H1 (cell line): ENCODE measurements around the gene GRID1. TPM values are rescaled to one million over a fixed set of nuclear protein-coding genes. Genes with fewer than 3 reads are reported as not detected.

Experiments
- CTCF ChIA-PET: fragments of 300-600 bp; sonication (Branson Sonifier 250); formaldehyde crosslinking; loops from one replicate; lab custom pipeline; 2021; ENCODE audit not compliant: partially characterized antibody; lab: Charles Lee
- POLR2A ChIA-PET: fragments of 300-600 bp; sonication (Branson Sonifier 250); formaldehyde crosslinking; loops from one replicate; lab custom pipeline; 2021; ENCODE audit warnings: inconsistent platforms; ENCODE audit not compliant: partially characterized antibody; lab: Charles Lee
- DNase-seq, 2 experiments: peaks; one replicate each; pipeline versions ENCODE4 v3.0.0 to v3.0.0-alpha.2; 2010 to 2022; ENCODE audit warnings: low spot score in 2 of 2, low read depth in 1 of 2, mixed read lengths in 1 of 2
- FAIRE-seq: peaks from 2 replicates; lab custom pipeline; 2011; peaks lifted over from hg19 to GRCh38; lab: Jason Lieb, UNC
- H2AFZ ChIP-seq: 2 replicates; pipeline ENCODE4 v1.8.1; 2012; ENCODE audit warnings: low read length, inconsistent platforms
- H2AK5ac ChIP-seq: 2 replicates; pipeline ENCODE4 v1.6.1; 2013; ENCODE audit warnings: low read depth, low read length
- H2BK120ac ChIP-seq: replicated peaks from 2 replicates; pipeline ENCODE3; 2013; ENCODE audit warnings: low read depth, low read length, inconsistent platforms
- H2BK12ac ChIP-seq: 2 replicates; pipeline ENCODE4 v1.6.1; 2013; ENCODE audit warnings: low read depth, low read length
- H2BK15ac ChIP-seq: 2 replicates; pipeline ENCODE4 v1.6.1; 2013; ENCODE audit warnings: low read length
- H2BK20ac ChIP-seq: 2 replicates; pipeline ENCODE4 v1.6.1; 2013; ENCODE audit warnings: low read length
- H2BK5ac ChIP-seq: 2 replicates; pipeline ENCODE4 v1.6.1; 2013; ENCODE audit warnings: low read depth, low read length
- H3K14ac ChIP-seq: 2 replicates; pipeline ENCODE4 v1.6.1; 2013; ENCODE audit warnings: inconsistent platforms; ENCODE audit not compliant: insufficient read length
- H3K18ac ChIP-seq: 2 replicates; pipeline ENCODE4 v1.6.1; 2013; ENCODE audit warnings: low read length; ENCODE audit errors: extremely low read depth
- H3K23ac ChIP-seq: 2 replicates; pipeline ENCODE4 v1.6.1; 2013; ENCODE audit warnings: inconsistent platforms; ENCODE audit not compliant: insufficient read length
- H3K23me2 ChIP-seq: 2 replicates; pipeline ENCODE4 v1.6.1; 2013; ENCODE audit warnings: low read depth, low read length
- H3K27ac ChIP-seq: 2 replicates; pipeline ENCODE4 v1.6.1; 2011; ENCODE audit warnings: low read depth, low read length, inconsistent platforms
- H3K27me3 ChIP-seq, 4 experiments: replicated peaks in 1 of 4; 1 replicate in 1 of 4; 2 replicates in 3 of 4; pipeline versions ENCODE4 v1.6.1 to v1.8.1; 2011 to 2013; ENCODE audit warnings: low read length in 3 of 4, mild to moderate bottlenecking in 3 of 4, inconsistent platforms in 2 of 4, mixed read lengths in 2 of 4, moderate library complexity in 1 of 4; ENCODE audit not compliant: control insufficient read depth in 3 of 4, insufficient read depth in 3 of 4; ENCODE audit errors: extremely low read depth in 1 of 4
- H3K36me3 ChIP-seq, 4 experiments: 2 replicates each; pipeline versions ENCODE4 v1.6.1 to v1.8.1; 2011 to 2013; ENCODE audit warnings: mild to moderate bottlenecking in 4 of 4, low read length in 3 of 4, moderate library complexity in 2 of 4, control low read depth in 1 of 4, inconsistent platforms in 1 of 4; ENCODE audit not compliant: insufficient read depth in 4 of 4, control insufficient read depth in 2 of 4
- H3K4ac ChIP-seq: replicated peaks from 2 replicates; pipeline ENCODE3; 2013; ENCODE audit warnings: low read length, low read depth, mixed read lengths, inconsistent platforms; ENCODE audit not compliant: insufficient read length
- H3K4me1 ChIP-seq, 4 experiments: replicated peaks in 1 of 4; 1 replicate in 1 of 4; 2 replicates in 3 of 4; pipeline versions ENCODE4 v1.6.1 to v1.8.1; 2011 to 2013; ENCODE audit warnings: low read length in 3 of 4, inconsistent platforms in 2 of 4, mixed read lengths in 1 of 4; ENCODE audit not compliant: insufficient read depth in 4 of 4, control insufficient read depth in 3 of 4
- H3K4me2 ChIP-seq, 2 experiments: 2 replicates each; pipeline versions ENCODE4 v1.6.1 to v1.8.1; 2011 to 2013; ENCODE audit warnings: low read depth in 2 of 2, low read length in 2 of 2, control low read depth in 1 of 2, inconsistent platforms in 1 of 2, mild to moderate bottlenecking in 1 of 2; ENCODE audit not compliant: insufficient read depth in 1 of 2
- H3K4me3 ChIP-seq, 4 experiments: fragments of 200-600, 300-600 bp in 1 of 4; sonication (generic), shearing (Covaris generic), sonication (Bioruptor Twin) in 1 of 4; 2 replicates each; pipeline versions ENCODE4 v1.5.1 to v1.8.1; 2011 to 2016; ENCODE audit warnings: low read length in 4 of 4, low read depth in 3 of 4, control low read depth in 2 of 4, inconsistent platforms in 2 of 4, mild to moderate bottlenecking in 2 of 4, mixed read lengths in 1 of 4, moderate library complexity in 1 of 4; ENCODE audit not compliant: insufficient read depth in 2 of 4; ENCODE audit errors: extremely low read depth in 1 of 4
- H3K56ac ChIP-seq: replicated peaks from 2 replicates; pipeline ENCODE3; 2013; ENCODE audit warnings: low read depth, mild to moderate bottlenecking, mixed read lengths, low read length, inconsistent platforms; ENCODE audit not compliant: insufficient read length
- H3K79me1 ChIP-seq: 2 replicates; pipeline ENCODE4 v1.6.1; 2013; ENCODE audit warnings: low read depth, low read length, control low read depth
- H3K79me2 ChIP-seq, 2 experiments: 2 replicates each; pipeline versions ENCODE4 v1.6.1 to v1.8.1; 2012 to 2013; ENCODE audit warnings: low read length in 2 of 2, mild to moderate bottlenecking in 2 of 2, inconsistent platforms in 1 of 2; ENCODE audit not compliant: insufficient read depth in 2 of 2, control insufficient read depth in 1 of 2
- H3K9ac ChIP-seq, 4 experiments: replicated peaks in 1 of 4; 1 replicate in 1 of 4; 2 replicates in 3 of 4; pipeline versions ENCODE4 v1.6.1 to v1.8.1; 2011 to 2013; ENCODE audit warnings: low read depth in 3 of 4, low read length in 3 of 4, control low read depth in 2 of 4, mild to moderate bottlenecking in 2 of 4, moderate library complexity in 2 of 4, inconsistent platforms in 1 of 4; ENCODE audit errors: extremely low read depth in 1 of 4
- H3K9me3 ChIP-seq, 2 experiments: 2 replicates each; pipeline versions ENCODE4 v1.6.1 to v1.8.1; 2012 to 2013; ENCODE audit warnings: mild to moderate bottlenecking in 2 of 2, moderate library complexity in 2 of 2, control low read depth in 1 of 2, inconsistent platforms in 1 of 2, low read depth in 1 of 2, low read length in 1 of 2, mixed read lengths in 1 of 2; ENCODE audit not compliant: insufficient read depth in 2 of 2
- H4K20me1 ChIP-seq, 2 experiments: replicated peaks in 1 of 2; 2 replicates each; pipeline versions ENCODE3 to v1.8.1; 2011 to 2013; ENCODE audit warnings: inconsistent platforms in 2 of 2, low read length in 2 of 2, mild to moderate bottlenecking in 1 of 2; ENCODE audit not compliant: insufficient read depth in 2 of 2, control insufficient read depth in 1 of 2
- H4K5ac ChIP-seq: 2 replicates; pipeline ENCODE4 v1.6.1; 2013; ENCODE audit warnings: low read length, low read depth, mixed read lengths, inconsistent platforms; ENCODE audit not compliant: insufficient read length
- H4K8ac ChIP-seq: 2 replicates; pipeline ENCODE4 v1.8.0; 2013; ENCODE audit warnings: mild to moderate bottlenecking, moderate library complexity, low read length, inconsistent platforms; ENCODE audit not compliant: insufficient read depth; ENCODE audit errors: extremely low read depth
- H4K91ac ChIP-seq: replicated peaks from 2 replicates; pipeline ENCODE3; 2013; ENCODE audit warnings: low read length, mixed read lengths, inconsistent platforms; ENCODE audit not compliant: insufficient read length
- ATF2 ChIP-seq: IDR thresholded peaks from 2 replicates; pipeline ENCODE4 v1.6.1; 2012; ENCODE audit warnings: low read length, inconsistent platforms
- BRCA1 ChIP-seq: IDR thresholded peaks from 2 replicates; pipeline ENCODE4 v1.6.1; 2012; ENCODE audit warnings: low read depth, low read length, improper control_type of control experiment
- CHD2 ChIP-seq: IDR thresholded peaks from 2 replicates; pipeline ENCODE4 v1.6.1; 2012; ENCODE audit warnings: low read length, improper control_type of control experiment
- CREB1 ChIP-seq: IDR thresholded peaks from 2 replicates; pipeline ENCODE4 v1.6.1; 2012; ENCODE audit warnings: inconsistent platforms
- E2F6 ChIP-seq: IDR thresholded peaks from 2 replicates; pipeline ENCODE4 v1.6.1; 2012; ENCODE audit warnings: inconsistent platforms
- HDAC6 ChIP-seq: IDR thresholded peaks from one replicate; pipeline ENCODE4 v1.7.1; 2012; ENCODE audit warnings: low read depth, mild to moderate bottlenecking, inconsistent platforms, low read length, moderate library complexity
- SAP30 ChIP-seq: fragments of 300-600 bp; sonication (generic); IDR thresholded peaks from 2 replicates; pipeline ENCODE4 v1.7.1; 2012; ENCODE audit warnings: low read length, moderate library complexity, mild to moderate bottlenecking, inconsistent platforms; ENCODE audit not compliant: insufficient read depth, insufficient replicate concordance
- SIN3A ChIP-seq, 2 experiments: IDR thresholded peaks in 1 of 2; conservative IDR thresholded peaks in 1 of 2; 2 replicates each; pipeline ENCODE4 v1.6.1; 2011 to 2012; ENCODE audit warnings: low read length in 2 of 2, improper control_type of control experiment in 1 of 2, low read depth in 1 of 2, mild to moderate bottlenecking in 1 of 2
- SP1 ChIP-seq: IDR thresholded peaks from 2 replicates; pipeline ENCODE4 v1.6.1; 2011; ENCODE audit warnings: low read depth, low read length
- SP4 ChIP-seq: IDR thresholded peaks from 2 replicates; pipeline ENCODE4 v1.6.1; 2012; ENCODE audit warnings: low read length, inconsistent platforms
- TEAD4 ChIP-seq: IDR thresholded peaks from 2 replicates; pipeline ENCODE4 v1.6.1; 2012; ENCODE audit warnings: low read depth, low read length, inconsistent platforms, mixed read lengths
- WGBS, 2 experiments: shearing (Covaris generic) in 1 of 2; methylation state at CpG; one replicate each; pipeline versions ENCODE4 v1.1.6 to v1.1.7; 2013 to 2015; ENCODE audit warnings: low lambda C conversion rate in 2 of 2, mixed read lengths in 2 of 2, inconsistent platforms in 1 of 2, low coverage in 1 of 2, missing lambda C conversion rate in 1 of 2; ENCODE audit not compliant: insufficient replicate concordance in 2 of 2, insufficient coverage in 1 of 2, insufficient read length in 1 of 2; ENCODE audit errors: extremely low coverage in 1 of 2, missing lambda C conversion rate in 1 of 2; 5-methylcytosine and 5-hydroxymethylcytosine counted together
- polyA plus RNA-seq, 7 experiments: library from polyadenylated mRNA; depleted of rRNA in 3 of 7; stranded (reverse) in 5 of 7; unstranded in 2 of 7; fragments of >200 nt in 5 of 7; fragments of 200-250 nt in 2 of 7; gene quantifications; 1 replicate in 5 of 7; 2 replicates in 1 of 7; 4 replicates in 1 of 7; pipeline versions ENCODE4 v1.2.1 to v1.2.3, GENCODE V29; 2011 to 2013; ENCODE audit warnings: missing spikeins in 2 of 7, mixed read lengths in 2 of 7
- total RNA-seq: library from RNA; stranded (reverse); fragmentation: NEBNext Ultra II Directional; extraction: Animal tissue kit (Norgen Biotek cat#: 25700); gene quantifications from 2 replicates; pipeline ENCODE4 v1.2.1, GENCODE V29; 2021

GRID1 gene
- total and polyA plus RNA-seq, 2 of the 8 experiments (the other 6 are each of a cell fraction or from before 2014, with no cell fraction given) = 0.22 to 0.30 TPM

- Histone ChIP-seq H2BK120ac (no peak overlapping the region), H3K36me3 (no peaks in the 10 kb centered on the region; a peak in 1 of 8 replicates), H4K8ac (no peak overlapping the region; the same call in 1 of the 2 replicates), H2BK12ac (no peak overlapping the region), H3K4me3 (no peak overlapping the region), H3K27me3 (no peaks in the 10 kb centered on the region), H3K23me2 (peaks cover 4% of the 10 kb centered on the region; the same call in 1 of the 2 replicates), H3K9me3 (peaks cover 6 to 8% of the 10 kb centered on the region in 2 experiments), H3K18ac (no peak overlapping the region), H2BK5ac (no peak overlapping the region), H2BK20ac (no peak overlapping the region), H3K27ac (no peak overlapping the region), H3K79me2 (no peaks in the 10 kb centered on the region), H4K5ac (no peak overlapping the region), H3K4me2 (no peak overlapping the region), H3K56ac (no peak overlapping the region), H2AK5ac (no peak overlapping the region), H2AFZ (no peak overlapping the region), H4K91ac (no peak overlapping the region), H3K79me1 (no peaks in the 10 kb centered on the region), H3K4me1 (0 out of 7 replicates have a peak, but pooled peaks cover 0 to 5% (median 0%) of the 10 kb centered on the region in 4 experiments), H3K9ac (no peak overlapping the region), H3K14ac (no peak overlapping the region), H2BK15ac (no peak overlapping the region), H3K4ac (no peak overlapping the region), H3K23ac (no peak overlapping the region), H4K20me1 (peaks cover 0 to 4% of the 10 kb centered on the region in 2 experiments)
- FAIRE-seq (no peak), DNase-seq (no peak)
- POLR2A ChIA-PET = no interaction called here
- CTCF ChIA-PET = interaction anchor here (1.1 to 1.2 kb wide), 2 partner anchors 16 to 145 kb away, joined by 3 to 4 read pairs; no protein-coding TSS in a partner anchor
- WGBS, 2 experiments = 75% methylated on average over 8 of the region's 8 CpGs; no CpG with 5 or more reads in 1 of the 2 experiments
- TF ChIP-seq BRCA1 (no peak), SAP30 (no peak), SIN3A (conservative IDR thresholded peaks at IDR 0.05 in 1 of 2, IDR thresholded peaks at IDR 0.05 in 1 of 2; ENCODE audit: low read depth in 1 of 2, low read length in 2 of 2) (no peak), SP1 (no peak), TEAD4 (no peak), E2F6 (no peak), CREB1 (no peak), SP4 (no peak), CHD2 (no peak), HDAC6 (no peak), ATF2 (no peak)
Measured at GRCh38 chr10:86246279-86246940, 120.2 kb downstream of the GRID1 start.
